ENCODE measurements around the gene QARS1. TPM values are rescaled to one million over a fixed set of nuclear protein-coding genes. Genes with fewer than 3 reads are reported as not detected.
A peak's percentile ranks its signal among the peaks of the same experiment; 100 is the strongest.

The QARS1 gene
- total RNA-seq: 393 TPM

- H3K27ac ChIP-seq (ENCODE audit: low read depth, low read length): peak within 1 kb of the TSS; percentile 70
- H3K4me3 ChIP-seq (ENCODE audit: low read length in 3 of 3): peak within 1 kb of the TSS; percentile 82 to 99 (median 85)
- peak within 1 kb of the TSS; percentile 76 to 99 (median 94) for H3K9ac ChIP-seq (ENCODE audit: low read depth in 1 of 3, low read length in 3 of 3)
- peaks cover 60 to 63% (median 62%) of the 10 kb centered on the region in 3 donors for H3K36me3 ChIP-seq (ENCODE audit: control insufficient read depth in 3 of 3, insufficient read depth in 3 of 3, low read length in 3 of 3)
- H3K9me3 ChIP-seq (ENCODE audit: control insufficient read depth in 3 of 3, low read length in 3 of 3): no peaks in the 10 kb centered on the region
- H3K4me1 ChIP-seq (ENCODE audit: control insufficient read depth in 3 of 3, insufficient read depth in 3 of 3, low read length in 3 of 3): peaks cover 18 to 32% (median 24%) of the 10 kb centered on the region in 3 donors
- no peaks in the 10 kb centered on the region for H3K27me3 ChIP-seq (ENCODE audit: control insufficient read depth in 3 of 3, insufficient read depth in 3 of 3, low read length in 3 of 3)
These were observed at the start of gene QARS1 for GRCh38 chr3:49104427-49105291. TSS of gene QARS1 (minus strand) at chr3:49104757. CDS start at chr3:49104733, 24 bp downstream.

- no peaks in the 10 kb centered on the region for H3K9me3 ChIP-seq (ENCODE audit: control insufficient read depth in 3 of 3, low read length in 3 of 3)
- no peak overlapping the region for H3K4me3 ChIP-seq (ENCODE audit: low read length in 3 of 3)
- H3K27ac ChIP-seq (ENCODE audit: low read depth, low read length): no peak overlapping the region
- peaks cover 0 to 4% (median 0%) of the 10 kb centered on the region in 3 donors for H3K27me3 ChIP-seq (ENCODE audit: control insufficient read depth in 3 of 3, insufficient read depth in 3 of 3, low read length in 3 of 3)
- no peak overlapping the region for H3K9ac ChIP-seq (ENCODE audit: low read depth in 1 of 3, low read length in 3 of 3)
- no peaks in the 10 kb centered on the region for H3K36me3 ChIP-seq (ENCODE audit: control insufficient read depth in 3 of 3, insufficient read depth in 3 of 3, low read length in 3 of 3)
- no peaks in the 10 kb centered on the region for H3K4me1 ChIP-seq (ENCODE audit: control insufficient read depth in 3 of 3, insufficient read depth in 3 of 3, low read length in 3 of 3)
These were observed 48.9 kb upstream of the QARS1 start for GRCh38 chr3:49153349-49153912.

GRCh38 chr3:49151610-49152009 lies 47.1 kb upstream of the QARS1 start:
- H3K9me3 ChIP-seq (ENCODE audit: control insufficient read depth in 3 of 3, low read length in 3 of 3): no peaks in the 10 kb centered on the region
- no peaks in the 10 kb centered on the region for H3K36me3 ChIP-seq (ENCODE audit: control insufficient read depth in 3 of 3, insufficient read depth in 3 of 3, low read length in 3 of 3)
- H3K4me1 ChIP-seq (ENCODE audit: control insufficient read depth in 3 of 3, insufficient read depth in 3 of 3, low read length in 3 of 3): no peaks in the 10 kb centered on the region
- peaks cover 0 to 4% (median 0%) of the 10 kb centered on the region in 3 donors for H3K27me3 ChIP-seq (ENCODE audit: control insufficient read depth in 3 of 3, insufficient read depth in 3 of 3, low read length in 3 of 3)
- H3K27ac ChIP-seq (ENCODE audit: low read depth, low read length): no peak overlapping the region
- H3K4me3 ChIP-seq (ENCODE audit: low read length in 3 of 3): no peak overlapping the region
- no peak overlapping the region for H3K9ac ChIP-seq (ENCODE audit: low read depth in 1 of 3, low read length in 3 of 3)

- Histone ChIP-seq H3K9me3 (ENCODE audit: control insufficient read depth in 3 of 3, low read length in 3 of 3) (no peaks in the 10 kb centered on the region), H3K36me3 (ENCODE audit: control insufficient read depth in 3 of 3, insufficient read depth in 3 of 3, low read length in 3 of 3) (no peaks in the 10 kb centered on the region), H3K9ac (ENCODE audit: low read depth in 1 of 3, low read length in 3 of 3) (no peak overlapping the region), H3K4me1 (ENCODE audit: control insufficient read depth in 3 of 3, insufficient read depth in 3 of 3, low read length in 3 of 3) (no peaks in the 10 kb centered on the region), H3K27ac (ENCODE audit: low read depth, low read length) (no peak overlapping the region), H3K27me3 (ENCODE audit: control insufficient read depth in 3 of 3, insufficient read depth in 3 of 3, low read length in 3 of 3) (peaks cover 0 to 4% (median 0%) of the 10 kb centered on the region in 3 donors), H3K4me3 (ENCODE audit: low read length in 3 of 3) (no peak overlapping the region)
These were observed 43.6 kb upstream of the QARS1 start for GRCh38 chr3:49148159-49148558.

- Histone ChIP-seq H3K36me3 (ENCODE audit: control insufficient read depth in 3 of 3, insufficient read depth in 3 of 3, low read length in 3 of 3) (no peaks in the 10 kb centered on the region), H3K4me3 (ENCODE audit: low read length in 3 of 3) (no peak overlapping the region), H3K27me3 (ENCODE audit: control insufficient read depth in 3 of 3, insufficient read depth in 3 of 3, low read length in 3 of 3) (peaks cover 0 to 10% (median 6%) of the 10 kb centered on the region in 3 donors), H3K9me3 (ENCODE audit: control insufficient read depth in 3 of 3, low read length in 3 of 3) (no peaks in the 10 kb centered on the region), H3K4me1 (ENCODE audit: control insufficient read depth in 3 of 3, insufficient read depth in 3 of 3, low read length in 3 of 3) (no peaks in the 10 kb centered on the region), H3K9ac (ENCODE audit: low read depth in 1 of 3, low read length in 3 of 3) (no peak overlapping the region), H3K27ac (ENCODE audit: low read depth, low read length) (no peak overlapping the region)
These were observed 35.5 kb upstream of the QARS1 start for GRCh38 chr3:49140080-49140479.

GRCh38 chr3:49135499-49135898 lies 30.9 kb upstream of the QARS1 start:
- Histone ChIP-seq H3K9me3 (ENCODE audit: control insufficient read depth in 3 of 3, low read length in 3 of 3) (no peaks in the 10 kb centered on the region), H3K27ac (ENCODE audit: low read depth, low read length) (no peak overlapping the region), H3K27me3 (ENCODE audit: control insufficient read depth in 3 of 3, insufficient read depth in 3 of 3, low read length in 3 of 3) (peaks cover 0 to 10% (median 6%) of the 10 kb centered on the region in 3 donors), H3K9ac (ENCODE audit: low read depth in 1 of 3, low read length in 3 of 3) (no peak overlapping the region), H3K4me1 (ENCODE audit: control insufficient read depth in 3 of 3, insufficient read depth in 3 of 3, low read length in 3 of 3) (peaks cover 24 to 35% (median 27%) of the 10 kb centered on the region in 3 donors), H3K4me3 (ENCODE audit: low read length in 3 of 3) (no peak overlapping the region), H3K36me3 (ENCODE audit: control insufficient read depth in 3 of 3, insufficient read depth in 3 of 3, low read length in 3 of 3) (peaks cover 9 to 12% (median 10%) of the 10 kb centered on the region in 3 donors)

- H3K9ac ChIP-seq (ENCODE audit: low read depth in 1 of 3, low read length in 3 of 3): peak overlapping the region in 1 of 3 donors; percentile 14
- no peak overlapping the region for H3K27ac ChIP-seq (ENCODE audit: low read depth, low read length)
- H3K27me3 ChIP-seq (ENCODE audit: control insufficient read depth in 3 of 3, insufficient read depth in 3 of 3, low read length in 3 of 3): peaks cover 0 to 10% (median 2%) of the 10 kb centered on the region in 3 donors
- peaks cover 17 to 20% (median 18%) of the 10 kb centered on the region in 3 donors for H3K36me3 ChIP-seq (ENCODE audit: control insufficient read depth in 3 of 3, insufficient read depth in 3 of 3, low read length in 3 of 3)
- H3K4me3 ChIP-seq (ENCODE audit: low read length in 3 of 3): peak overlapping the region in 1 of 3 donors; percentile 30
- H3K9me3 ChIP-seq (ENCODE audit: control insufficient read depth in 3 of 3, low read length in 3 of 3): no peaks in the 10 kb centered on the region
- H3K4me1 ChIP-seq (ENCODE audit: control insufficient read depth in 3 of 3, insufficient read depth in 3 of 3, low read length in 3 of 3): peaks cover 32 to 43% (median 34%) of the 10 kb centered on the region in 3 donors
These were observed 30.1 kb upstream of the QARS1 start for GRCh38 chr3:49134471-49135265.

GRCh38 chr3:49133226-49133951 lies 28.8 kb upstream of the QARS1 start:
- peak overlapping the region; percentile 88 for H3K27ac ChIP-seq (ENCODE audit: low read depth, low read length)
- H3K4me1 ChIP-seq (ENCODE audit: control insufficient read depth in 3 of 3, insufficient read depth in 3 of 3, low read length in 3 of 3): peaks cover 36 to 49% (median 37%) of the 10 kb centered on the region in 3 donors
- no peaks in the 10 kb centered on the region for H3K9me3 ChIP-seq (ENCODE audit: control insufficient read depth in 3 of 3, low read length in 3 of 3)
- H3K36me3 ChIP-seq (ENCODE audit: control insufficient read depth in 3 of 3, insufficient read depth in 3 of 3, low read length in 3 of 3): peaks cover 30 to 33% (median 31%) of the 10 kb centered on the region in 3 donors
- peaks cover 0 to 8% (median 0%) of the 10 kb centered on the region in 3 donors for H3K27me3 ChIP-seq (ENCODE audit: control insufficient read depth in 3 of 3, insufficient read depth in 3 of 3, low read length in 3 of 3)
- peak overlapping the region; percentile 91 to 99 (median 98) for H3K4me3 ChIP-seq (ENCODE audit: low read length in 3 of 3)
- H3K9ac ChIP-seq (ENCODE audit: low read depth in 1 of 3, low read length in 3 of 3): peak overlapping the region; percentile 89 to 96 (median 92)

Measured in skeletal muscle tissue (tissue), 4 donors.